GM12892 (cell line): ENCODE data around the gene BRMS1.

ENCODE experiments used
- DNase-seq: peaks from one replicate; pipeline ENCODE4 v3.0.0; 2011; ENCODE audit not compliant: insufficient read length
- FAIRE-seq: peaks from 2 replicates; lab custom pipeline; 2011; peaks lifted over from hg19 to GRCh38; lab: Jason Lieb, UNC
- POLR2A ChIP-seq: IDR thresholded peaks from 2 replicates; pipeline ENCODE4 v1.6.1; 2011; ENCODE audit warnings: low read depth, low read length, control low read depth
- POLR2AphosphoS5 ChIP-seq: IDR thresholded peaks from 2 replicates; pipeline ENCODE4 v1.6.1; 2011; ENCODE audit warnings: low read depth, low read length, control low read depth
- TAF1 ChIP-seq: IDR thresholded peaks from 2 replicates; pipeline ENCODE4 v1.6.1; 2011; ENCODE audit warnings: low read depth, mild to moderate bottlenecking, control low read depth, low read length, borderline replicate concordance

The BRMS1 gene

DNA sequence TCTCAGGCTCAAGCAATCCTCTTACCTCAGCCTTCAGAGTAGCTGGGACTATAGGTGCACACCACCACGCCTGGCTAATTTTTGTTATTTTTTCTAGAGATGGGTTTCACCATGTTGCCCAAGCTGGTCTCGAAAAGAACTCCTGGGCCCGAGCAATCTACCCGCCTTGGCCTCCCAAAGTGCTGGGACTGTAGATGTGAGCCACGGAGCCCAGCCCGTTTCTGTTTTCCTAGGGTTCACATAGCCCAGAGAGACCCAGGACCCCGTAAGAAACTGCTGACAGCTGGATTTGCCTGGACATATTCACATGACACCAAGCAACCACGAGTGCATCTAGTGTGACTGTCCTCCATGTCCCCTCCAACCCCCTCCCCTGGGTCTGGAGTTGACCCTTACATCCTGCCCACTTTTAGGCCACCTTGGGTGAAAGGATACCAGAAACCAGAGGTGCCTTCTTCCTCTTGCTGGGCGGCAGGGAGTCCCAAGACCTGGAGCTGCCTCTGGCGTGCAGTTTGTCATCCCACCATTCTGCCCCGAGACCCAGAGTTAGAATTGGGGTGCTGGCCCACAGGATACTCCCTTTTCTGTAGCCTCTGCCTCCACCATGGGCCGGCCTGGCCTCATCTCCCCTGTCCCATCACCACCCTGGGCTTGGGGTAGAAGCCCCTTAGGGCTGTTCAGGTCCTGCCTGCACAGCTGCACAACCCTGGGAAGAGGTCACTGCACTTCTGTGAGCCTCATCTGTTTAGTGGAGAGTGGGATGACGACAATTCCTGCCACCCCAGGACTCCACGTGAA lies 5.0 kb downstream of the BRMS1 start:
- TF ChIP-seq TAF1: no peak
- TF ChIP-seq POLR2AphosphoS5: no peak
- TF ChIP-seq POLR2A: no peak
- FAIRE-seq: no peak

DNA sequence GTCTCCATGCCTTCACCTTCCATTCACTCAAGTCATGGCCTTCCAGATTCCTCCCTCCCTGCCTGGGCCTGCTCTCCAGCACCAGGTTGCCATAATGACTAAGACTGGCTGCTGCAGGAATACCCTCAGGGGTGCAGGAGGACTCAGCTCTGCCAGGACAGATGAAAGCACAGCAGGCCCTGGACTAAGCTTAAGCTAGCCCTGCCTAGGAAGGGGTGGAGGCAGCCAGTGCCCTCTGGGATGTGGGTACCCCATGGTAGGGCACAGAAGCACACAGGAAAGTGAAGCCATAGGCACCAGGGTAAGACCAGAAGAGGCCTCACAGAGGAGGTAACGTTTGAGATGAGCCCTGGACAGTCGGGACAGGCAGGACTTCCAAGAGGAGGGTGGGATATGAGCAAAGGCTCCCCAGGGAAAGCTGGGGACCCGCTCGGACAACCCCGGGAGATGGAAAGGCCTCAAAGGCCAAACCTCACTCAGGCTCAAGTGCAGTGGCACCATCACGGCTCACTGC lies 5.7 kb downstream of the BRMS1 start:
- DNase-seq: no peak
- no peak for FAIRE-seq
- no peak for TF ChIP-seq TAF1
- TF ChIP-seq POLR2AphosphoS5: no peak

More for the DNA sequence above, 5.0 kb downstream of the BRMS1 start:
- DNase-seq: no peak

DNA sequence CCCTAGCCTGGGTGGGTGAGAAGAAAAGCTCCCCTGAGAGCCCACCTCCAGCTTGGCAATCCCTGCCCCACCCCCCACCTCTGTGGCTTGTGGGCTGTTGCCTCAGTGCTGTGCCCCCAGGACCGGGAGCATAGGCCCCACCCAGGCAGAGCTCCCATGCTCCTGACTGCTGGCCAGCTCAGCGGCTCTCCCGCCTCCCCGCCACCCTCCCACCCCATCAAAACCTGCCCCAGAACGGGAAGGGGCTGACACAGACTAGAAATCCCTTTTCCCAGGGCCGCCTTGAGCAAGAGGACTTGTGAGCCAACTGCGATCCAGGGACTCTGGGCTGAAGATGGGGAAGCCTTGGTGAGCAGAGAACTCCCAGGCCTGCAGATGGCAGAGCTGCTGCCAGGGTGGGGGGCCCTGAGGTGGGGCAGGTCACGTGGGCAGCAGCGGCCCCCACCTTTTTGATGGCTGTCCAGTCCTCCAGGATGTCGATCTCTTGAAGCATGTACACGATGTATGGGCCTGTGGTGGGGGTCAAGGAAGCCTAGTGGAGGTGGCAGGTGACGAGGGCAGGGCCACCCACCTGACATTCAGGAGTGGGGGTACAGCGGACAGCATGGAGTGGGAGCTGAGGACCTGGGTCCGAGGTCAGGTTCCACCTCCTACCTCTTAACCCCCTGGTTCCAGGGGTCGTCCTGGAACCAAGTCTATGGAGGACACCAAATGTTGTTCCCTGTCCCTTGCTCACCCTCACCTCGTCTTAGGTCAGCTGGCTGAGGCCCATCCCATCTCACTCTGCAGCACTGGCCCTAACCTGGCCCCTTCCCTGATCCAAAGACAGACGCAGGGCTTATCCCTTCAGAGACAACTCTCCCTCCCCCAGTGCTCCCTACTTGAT lies 6.4 kb downstream of the BRMS1 start:
- FAIRE-seq: no peak
- DNase-seq: no peak
- TF ChIP-seq TAF1 (no peak), POLR2AphosphoS5 (no peak), POLR2A (no peak)

DNA sequence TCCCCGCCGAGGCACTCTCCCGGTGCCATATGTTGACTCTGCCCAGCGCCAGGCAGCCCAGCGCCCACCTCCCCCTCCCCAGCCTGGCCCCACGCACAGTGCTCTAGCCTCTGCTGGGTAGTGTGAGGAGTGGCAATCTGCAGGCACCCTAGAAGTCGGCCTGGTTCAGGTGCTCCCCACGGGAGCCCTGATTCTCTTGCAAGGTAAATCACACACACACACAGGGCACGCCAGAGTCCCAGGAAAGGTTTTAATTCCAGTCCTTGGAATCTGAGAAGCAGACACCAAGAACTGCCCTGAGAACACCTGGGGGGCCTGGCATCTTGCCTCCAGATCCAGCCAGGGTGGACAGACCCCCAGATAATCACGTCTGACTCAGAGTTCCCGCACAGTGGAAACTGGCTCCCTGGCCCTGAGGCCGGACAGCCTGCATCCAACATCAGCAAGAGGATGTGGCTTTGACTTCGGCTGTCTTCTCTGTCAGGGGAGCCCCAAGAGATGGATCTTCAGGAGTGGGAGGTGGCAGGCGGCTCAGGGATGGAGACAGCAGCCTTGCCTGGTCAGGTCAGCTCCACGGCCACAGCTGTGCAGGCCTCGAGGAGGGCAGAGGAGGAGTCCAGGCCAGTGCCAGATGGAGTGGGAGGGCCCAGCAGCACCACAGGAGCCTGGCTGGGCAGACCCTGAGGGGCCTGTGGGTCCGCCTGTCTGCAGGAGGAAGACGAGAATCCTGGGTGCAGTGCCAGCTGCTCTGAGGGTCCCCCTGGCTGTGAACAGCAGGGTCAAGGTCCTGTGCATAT lies 7.6 kb downstream of the BRMS1 start:
- FAIRE-seq (no peak), DNase-seq (no peak)

DNA sequence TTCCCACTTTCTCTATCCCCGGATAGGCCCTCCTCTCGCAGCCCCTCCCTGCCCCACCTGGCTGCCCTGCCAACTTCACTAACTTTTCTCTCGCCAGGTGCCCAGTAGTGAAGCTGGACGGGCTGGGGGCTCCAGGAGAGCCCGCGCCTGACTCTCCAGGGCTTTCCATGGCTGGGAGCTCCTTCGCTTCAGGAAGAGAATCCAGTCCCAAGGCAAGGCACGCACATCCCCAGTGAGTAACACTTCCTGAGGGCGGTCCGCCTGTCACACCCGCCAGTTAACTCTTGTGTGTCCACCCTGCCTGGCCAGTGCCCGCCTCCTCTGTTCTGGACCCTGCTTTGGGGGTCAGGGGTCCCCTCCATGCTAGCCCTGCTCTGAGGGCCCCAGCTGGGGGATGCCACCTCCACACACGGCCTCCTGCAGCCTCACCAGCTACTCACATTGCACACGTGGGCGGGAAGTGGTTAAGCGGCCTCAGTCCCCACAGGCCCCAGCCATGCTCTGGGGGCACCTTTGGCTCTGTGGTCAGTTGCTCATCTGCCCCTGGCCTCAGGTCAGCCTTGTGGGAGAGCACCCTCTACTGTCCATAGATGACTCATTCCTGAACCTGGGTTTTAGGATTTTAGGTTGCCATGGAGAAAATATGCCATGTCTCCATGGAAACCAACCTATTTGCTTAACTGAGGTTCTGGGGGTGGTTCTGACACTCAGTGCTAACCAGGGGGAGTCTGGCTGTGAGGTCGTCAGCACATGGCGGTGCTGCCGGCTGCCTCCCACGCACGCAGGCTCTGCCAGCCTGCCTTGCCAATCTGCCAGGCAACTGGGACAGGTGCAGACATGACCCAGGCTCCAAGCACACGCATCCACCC lies 8.4 kb downstream of the BRMS1 start, which contains the start of gene RIN1:
Gene RIN1 (minus strand): TSS at position 201 of the 869 bp plus-strand sequence. CDS start 32 bp downstream, at position 169.
- FAIRE-seq (peak; percentile 96), DNase-seq (peak; percentile 85)
- TF ChIP-seq TAF1 (no peak), POLR2A (peak; percentile 38; the same call in 1 of the 2 replicates), POLR2AphosphoS5 (peak; percentile 64)

More for the DNA sequence above, 7.6 kb downstream of the BRMS1 start:
- no peak for TF ChIP-seq POLR2AphosphoS5
- no peak for TF ChIP-seq POLR2A
- TF ChIP-seq TAF1: no peak

DNA sequence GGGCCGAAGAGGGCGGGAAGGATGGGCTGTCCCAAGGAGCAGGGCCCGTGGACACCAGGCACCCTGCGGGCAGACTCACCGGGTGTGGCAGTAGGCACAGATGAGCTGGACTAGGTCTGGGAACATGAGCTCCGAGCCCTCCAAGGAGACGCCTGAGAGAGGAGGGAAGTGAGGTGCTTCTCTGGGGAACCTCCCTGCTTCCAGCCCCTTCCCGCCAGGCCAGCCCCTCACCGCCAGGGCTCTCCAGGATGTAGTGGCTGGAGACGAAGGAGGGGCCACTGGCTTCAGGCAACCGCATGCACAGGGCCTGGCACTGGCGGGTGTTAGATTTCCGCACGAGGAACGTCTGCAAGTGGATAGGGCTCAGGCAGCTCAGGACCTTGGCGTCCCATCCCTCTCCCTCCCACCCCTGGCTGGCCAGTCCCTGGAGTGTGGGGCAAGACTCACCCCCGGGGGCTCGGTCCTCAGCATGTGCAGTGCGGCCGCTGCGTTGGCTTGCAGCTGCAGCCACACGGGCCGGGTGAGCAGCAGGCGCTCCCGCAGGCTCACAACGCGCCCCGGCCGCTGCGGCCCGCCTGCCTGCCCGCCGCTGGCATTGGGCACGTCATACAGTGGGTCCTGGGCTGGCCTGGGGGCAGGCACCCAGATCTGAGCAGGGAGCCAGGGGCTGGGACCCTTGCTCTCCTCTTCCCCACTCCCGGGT lies 9.2 kb downstream of the BRMS1 start:
- peak; percentile 42 for FAIRE-seq
- DNase-seq: no peak
- TF ChIP-seq TAF1 (no peak), POLR2A (no peak), POLR2AphosphoS5 (no peak)

DNA sequence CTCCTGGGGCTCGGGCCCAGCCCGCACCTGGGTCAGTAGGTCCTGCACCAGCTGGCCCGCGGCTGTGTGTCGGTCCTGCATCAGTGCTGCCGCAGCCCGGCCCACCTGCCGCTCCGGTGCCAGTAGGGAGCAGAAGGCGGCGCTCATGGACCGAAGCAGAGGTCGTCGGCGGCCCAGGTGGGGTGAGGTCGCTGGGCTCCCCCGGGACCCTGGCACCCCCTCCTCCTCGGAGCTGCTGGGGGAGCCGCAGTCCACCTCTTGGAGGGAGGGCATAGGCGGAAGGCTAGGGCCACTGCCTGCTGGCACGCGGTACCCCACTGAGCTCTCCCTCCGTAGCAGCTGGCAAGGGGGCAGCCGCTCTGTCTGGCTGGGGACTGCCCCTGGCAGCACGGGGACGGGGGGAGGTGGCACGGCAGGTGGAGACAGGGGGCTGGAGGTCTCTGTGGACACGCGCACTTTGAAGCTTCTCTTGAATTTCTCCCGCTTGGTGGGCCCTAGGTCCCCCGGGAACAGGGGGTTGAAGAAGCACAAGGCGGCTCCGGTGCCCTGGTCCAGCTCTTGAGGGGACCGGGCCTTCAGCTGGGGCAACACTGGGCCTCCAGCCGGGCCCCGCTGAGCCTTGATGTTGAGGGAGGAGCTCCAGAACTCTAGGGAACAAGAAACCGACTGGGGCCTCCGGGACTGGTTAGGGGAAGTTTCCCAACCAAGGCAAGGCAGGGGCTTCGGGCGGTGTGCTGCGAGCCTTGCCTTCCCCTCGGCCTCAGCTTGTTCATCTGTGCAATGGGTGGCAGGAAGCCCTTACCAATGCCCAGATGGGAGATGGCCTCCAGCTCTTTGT lies 10.1 kb downstream of the BRMS1 start:
- FAIRE-seq (no peak), DNase-seq (no peak)
- TF ChIP-seq TAF1: no peak
- TF ChIP-seq POLR2A: no peak
- no peak for TF ChIP-seq POLR2AphosphoS5

DNA sequence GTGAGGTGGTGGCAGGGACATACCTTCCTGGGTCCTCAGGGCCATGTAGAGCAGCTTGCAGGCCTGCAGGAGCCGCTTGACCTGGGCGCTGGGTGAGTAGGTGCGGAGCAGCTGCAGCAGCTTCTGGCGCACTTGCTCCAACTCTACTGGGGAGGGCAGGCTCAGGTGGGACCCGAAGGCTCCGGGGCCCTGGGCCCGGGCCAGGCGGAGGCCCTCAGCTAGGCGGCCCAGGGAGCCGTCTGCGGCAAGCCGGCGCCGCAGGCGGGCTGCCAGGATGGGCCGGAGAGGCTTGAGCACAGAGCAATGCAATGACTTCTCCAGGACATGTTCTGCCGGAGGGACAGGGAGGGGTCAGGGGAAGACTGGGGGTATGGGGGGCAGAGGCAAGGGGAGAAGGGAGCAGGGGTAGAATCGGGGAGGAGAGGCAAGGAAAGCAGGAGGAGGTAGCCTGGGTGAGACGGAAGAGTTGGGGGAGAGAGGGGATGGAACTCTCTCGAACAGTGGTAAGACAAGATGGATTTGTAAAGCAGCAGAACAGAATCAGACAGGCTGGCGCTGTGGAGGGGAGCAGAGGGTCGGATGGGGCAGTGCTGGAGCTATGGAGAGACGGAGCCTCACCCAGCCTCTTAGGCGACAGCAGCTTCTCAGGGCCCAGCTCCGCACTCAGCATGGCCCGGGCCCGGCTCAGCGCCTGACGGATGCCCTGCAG lies 10.9 kb downstream of the BRMS1 start:
- FAIRE-seq (no peak), DNase-seq (no peak)
- TF ChIP-seq TAF1 (no peak), POLR2AphosphoS5 (no peak), POLR2A (no peak)
